NOMO-1 treated with DMSO at 0.1 percent for 48 hours (cell line): ENCODE results near the gene EXD3.
"Not testable (repeated sequence)": the region's sequence is repeated elsewhere in the genome, so short reads cannot be mapped to it uniquely, and the experiment has no call there.

ENCODE experiments used
- DNase-seq: peaks from one replicate; lab custom pipeline; 2025; ENCODE audit not compliant: unreplicated experiment; lab: John Stamatoyannopoulos, UW

The EXD3 gene

GRCh38 chr9:137394866-137395665, 27.9 kb downstream of the EXD3 start:
- DNase-seq = no peak

- no peak for DNase-seq
Observed at GRCh38 chr9:137393176-137394150, 29.5 kb downstream of the EXD3 start.

GRCh38 chr9:137392232-137393007, 30.5 kb downstream of the EXD3 start:
- DNase-seq = no peak

- no peak for DNase-seq
Observed at GRCh38 chr9:137391411-137391754, 31.6 kb downstream of the EXD3 start.

GRCh38 chr9:137390553-137391410, 32.2 kb downstream of the EXD3 start:
- DNase-seq = no peak

GRCh38 chr9:137389428-137389746, 33.6 kb downstream of the EXD3 start:
- no peak for DNase-seq

- no peak for DNase-seq
Observed at GRCh38 chr9:137388589-137389427, 34.2 kb downstream of the EXD3 start.

GRCh38 chr9:137387891-137388560, 34.9 kb downstream of the EXD3 start:
- no peak for DNase-seq

GRCh38 chr9:137387114-137387890, 35.7 kb downstream of the EXD3 start:
- DNase-seq = no peak

GRCh38 chr9:137386507-137387113, 36.4 kb downstream of the EXD3 start:
- not testable (repeated sequence) for DNase-seq

- DNase-seq = no peak
Observed at GRCh38 chr9:137385061-137385655, 37.8 kb downstream of the EXD3 start.

- no peak for DNase-seq
Observed at GRCh38 chr9:137383784-137384756, 38.9 kb downstream of the EXD3 start.

GRCh38 chr9:137383081-137383783, 39.7 kb downstream of the EXD3 start:
- DNase-seq = no peak

- DNase-seq = no peak
Observed at GRCh38 chr9:137382444-137383080, 40.4 kb downstream of the EXD3 start.
